ENCODE measurements around the gene HACE1.

DNA sequence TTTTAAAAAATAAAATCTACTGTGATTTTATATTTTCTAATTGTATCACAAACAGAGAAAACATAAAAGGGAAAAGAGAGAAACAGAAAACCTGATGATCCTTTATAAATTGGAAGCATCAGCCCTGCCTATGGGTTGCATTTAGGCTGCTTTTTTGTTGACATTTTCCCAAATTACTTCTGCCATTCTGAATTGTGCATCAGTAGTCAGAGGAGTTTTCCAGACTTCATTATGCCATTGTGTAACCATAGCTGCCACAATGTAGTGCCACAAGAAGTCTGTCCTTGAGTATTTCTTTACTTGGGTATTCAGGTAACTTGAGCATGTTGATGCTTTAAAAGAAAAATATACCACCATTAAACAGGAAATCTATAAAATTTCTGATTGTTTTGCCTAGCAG lies 130.3 kb downstream of the HACE1 start:
- TF ChIP-seq, protein P1, sequence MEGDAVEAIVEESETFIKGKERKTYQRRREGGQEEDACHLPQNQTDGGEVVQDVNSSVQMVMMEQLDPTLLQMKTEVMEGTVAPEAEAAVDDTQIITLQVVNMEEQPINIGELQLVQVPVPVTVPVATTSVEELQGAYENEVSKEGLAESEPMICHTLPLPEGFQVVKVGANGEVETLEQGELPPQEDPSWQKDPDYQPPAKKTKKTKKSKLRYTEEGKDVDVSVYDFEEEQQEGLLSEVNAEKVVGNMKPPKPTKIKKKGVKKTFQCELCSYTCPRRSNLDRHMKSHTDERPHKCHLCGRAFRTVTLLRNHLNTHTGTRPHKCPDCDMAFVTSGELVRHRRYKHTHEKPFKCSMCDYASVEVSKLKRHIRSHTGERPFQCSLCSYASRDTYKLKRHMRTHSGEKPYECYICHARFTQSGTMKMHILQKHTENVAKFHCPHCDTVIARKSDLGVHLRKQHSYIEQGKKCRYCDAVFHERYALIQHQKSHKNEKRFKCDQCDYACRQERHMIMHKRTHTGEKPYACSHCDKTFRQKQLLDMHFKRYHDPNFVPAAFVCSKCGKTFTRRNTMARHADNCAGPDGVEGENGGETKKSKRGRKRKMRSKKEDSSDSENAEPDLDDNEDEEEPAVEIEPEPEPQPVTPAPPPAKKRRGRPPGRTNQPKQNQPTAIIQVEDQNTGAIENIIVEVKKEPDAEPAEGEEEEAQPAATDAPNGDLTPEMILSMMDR (IDR thresholded peaks at IDR 0.05 in 4 of 5, conservative IDR thresholded peaks at IDR 0.05 in 1 of 5) = no peak
- no peak for TF ChIP-seq POLR2A (IDR thresholded peaks at IDR 0.05)

Data from gastrocnemius medialis (tissue), 4 donors.